ENCODE measurements around the gene PLEKHA5. TPM values are rescaled to one million over a fixed set of nuclear protein-coding genes. Genes with fewer than 3 reads are reported as not detected.

Gene PLEKHA5
- total RNA-seq, 4 donors from 2014 or later = 34.5 to 120 (median 60.0) TPM

DNA sequence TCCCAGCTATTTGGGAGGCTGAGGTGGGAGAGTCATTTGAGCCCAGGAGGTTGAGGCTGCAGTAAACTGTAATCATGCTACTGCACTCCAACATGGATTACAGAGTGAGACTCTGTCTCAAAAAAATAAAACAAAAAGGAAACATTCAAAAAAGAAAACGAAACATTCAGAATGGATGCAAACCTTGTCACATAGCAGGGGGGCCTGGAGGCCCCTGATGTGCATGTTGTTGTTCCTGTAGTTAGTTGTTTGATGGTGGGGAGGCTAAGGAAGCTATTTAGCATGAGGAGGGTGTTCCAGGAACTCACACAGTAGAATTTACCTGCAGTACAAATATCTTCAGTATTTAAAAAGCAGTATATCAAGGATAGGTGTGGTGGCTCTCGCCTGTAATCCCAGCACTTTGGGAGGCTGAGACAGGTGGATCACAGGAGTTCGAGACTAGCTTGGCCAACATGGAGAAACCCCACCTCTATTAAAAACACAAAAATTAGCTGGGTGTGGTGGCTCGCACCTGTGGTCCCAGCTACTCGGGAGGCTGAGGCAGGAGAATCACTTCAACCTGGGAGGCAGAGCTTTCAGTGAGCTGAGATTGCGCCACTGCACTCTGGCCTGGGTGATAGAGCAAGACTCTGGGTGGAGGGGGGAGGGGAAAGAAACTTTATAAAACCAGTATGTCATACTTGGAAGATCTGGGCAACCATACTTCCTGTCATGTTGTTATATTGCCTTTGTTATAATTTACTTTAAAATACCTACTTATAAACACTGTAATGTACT, 292.2 kb downstream of the PLEKHA5 start:
- WGBS, 2 donors (ENCODE audit: low coverage in 1 of 2) = 76 to 80% methylated on average over 5 to 6 of the region's 6 CpGs
- no peaks in the 10 kb centered on the region for H3K4me1 ChIP-seq
- H3K36me3 ChIP-seq = no peaks in the 10 kb centered on the region
- ATAC-seq = no peak
- H3K27me3 ChIP-seq = no peaks in the 10 kb centered on the region
- no peak overlapping the region for H3K27ac ChIP-seq
- H3K9me3 ChIP-seq = peaks cover 0 to 10% (median 0%) of the 10 kb centered on the region in 3 donors
- no peak overlapping the region for H3K4me3 ChIP-seq
- TF ChIP-seq POLR2AphosphoS5 (IDR thresholded peaks at IDR 0.05) (no peak), EP300 (IDR thresholded peaks at IDR 0.05) (no peak), POLR2A (IDR thresholded peaks at IDR 0.05) (no peak)
- TF ChIP-seq, protein P1, sequence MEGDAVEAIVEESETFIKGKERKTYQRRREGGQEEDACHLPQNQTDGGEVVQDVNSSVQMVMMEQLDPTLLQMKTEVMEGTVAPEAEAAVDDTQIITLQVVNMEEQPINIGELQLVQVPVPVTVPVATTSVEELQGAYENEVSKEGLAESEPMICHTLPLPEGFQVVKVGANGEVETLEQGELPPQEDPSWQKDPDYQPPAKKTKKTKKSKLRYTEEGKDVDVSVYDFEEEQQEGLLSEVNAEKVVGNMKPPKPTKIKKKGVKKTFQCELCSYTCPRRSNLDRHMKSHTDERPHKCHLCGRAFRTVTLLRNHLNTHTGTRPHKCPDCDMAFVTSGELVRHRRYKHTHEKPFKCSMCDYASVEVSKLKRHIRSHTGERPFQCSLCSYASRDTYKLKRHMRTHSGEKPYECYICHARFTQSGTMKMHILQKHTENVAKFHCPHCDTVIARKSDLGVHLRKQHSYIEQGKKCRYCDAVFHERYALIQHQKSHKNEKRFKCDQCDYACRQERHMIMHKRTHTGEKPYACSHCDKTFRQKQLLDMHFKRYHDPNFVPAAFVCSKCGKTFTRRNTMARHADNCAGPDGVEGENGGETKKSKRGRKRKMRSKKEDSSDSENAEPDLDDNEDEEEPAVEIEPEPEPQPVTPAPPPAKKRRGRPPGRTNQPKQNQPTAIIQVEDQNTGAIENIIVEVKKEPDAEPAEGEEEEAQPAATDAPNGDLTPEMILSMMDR (IDR thresholded peaks at IDR 0.05) = no peak

DNA sequence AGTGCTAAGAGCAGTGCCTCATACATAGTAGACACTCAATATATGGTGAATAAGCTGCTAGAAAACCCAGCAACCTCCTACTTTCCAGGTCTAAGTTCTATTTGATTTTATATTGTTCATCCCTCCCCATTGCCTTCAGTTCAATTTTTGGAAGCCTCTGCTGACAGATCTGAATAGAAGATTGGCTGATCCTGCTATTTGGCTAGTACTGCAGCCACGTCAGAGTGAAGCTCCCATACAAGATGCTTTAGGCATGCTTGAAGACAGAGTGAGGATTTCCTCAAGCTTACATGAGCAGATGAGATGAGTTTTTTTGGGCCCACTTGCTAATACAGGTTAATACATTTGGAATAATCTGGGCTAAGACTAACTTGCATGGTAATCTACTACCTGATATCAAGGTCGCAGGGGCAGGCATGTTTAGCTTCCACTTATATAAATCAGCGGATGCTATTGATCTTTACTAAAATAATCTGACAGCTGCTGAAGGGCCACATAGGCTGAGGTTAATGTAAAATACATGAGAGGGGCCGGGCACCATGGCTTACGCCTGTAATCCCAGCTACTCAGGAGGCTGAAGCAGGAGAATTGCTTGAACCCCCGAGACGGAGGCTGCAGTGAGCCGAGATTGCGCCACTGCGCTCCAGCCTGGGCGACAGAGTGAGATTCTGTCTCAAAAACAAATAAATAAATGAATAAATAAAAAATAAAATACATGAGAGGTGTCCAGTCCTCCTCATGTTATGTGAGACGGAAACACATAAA, 293.8 kb downstream of the PLEKHA5 start:
- Histone ChIP-seq H3K27ac (no peak overlapping the region), H3K9me3 (peaks cover 0 to 11% (median 0%) of the 10 kb centered on the region in 3 donors), H3K36me3 (no peaks in the 10 kb centered on the region), H3K4me1 (no peaks in the 10 kb centered on the region), H3K4me3 (no peak overlapping the region), H3K27me3 (no peaks in the 10 kb centered on the region)
- no peak for ATAC-seq
- WGBS, 2 donors (ENCODE audit: low coverage in 1 of 2) = 94 to 98% methylated on average over 9 to 12 of the region's 12 CpGs
- no peak for TF ChIP-seq EP300 (IDR thresholded peaks at IDR 0.05)

Small RNAs within 50 kb of the gene (small RNA-seq; reads per million reads assigned to genes)
- gene AC091805.2 = 0 to 0.09 (median 0) reads per million in 4 donors
- gene RN7SL67P = 0 reads per million in 4 donors
